Stimulated activated CD4-positive, alpha-beta T cell treated with anti-CD3 and anti-CD28 coated beads, Interleukin-12 subunit alpha, Interleukin-12 subunit beta, amount 100 ng/mL, for 24 hours (primary cell): ENCODE measurements around the gene BCAT1.

Experiments
- DNase-seq, 2 experiments: peaks; one replicate each; pipeline ENCODE4 v3.0.0-alpha.2; 2020; ENCODE audit warnings: low read depth in 2 of 2

The BCAT1 gene

DNA sequence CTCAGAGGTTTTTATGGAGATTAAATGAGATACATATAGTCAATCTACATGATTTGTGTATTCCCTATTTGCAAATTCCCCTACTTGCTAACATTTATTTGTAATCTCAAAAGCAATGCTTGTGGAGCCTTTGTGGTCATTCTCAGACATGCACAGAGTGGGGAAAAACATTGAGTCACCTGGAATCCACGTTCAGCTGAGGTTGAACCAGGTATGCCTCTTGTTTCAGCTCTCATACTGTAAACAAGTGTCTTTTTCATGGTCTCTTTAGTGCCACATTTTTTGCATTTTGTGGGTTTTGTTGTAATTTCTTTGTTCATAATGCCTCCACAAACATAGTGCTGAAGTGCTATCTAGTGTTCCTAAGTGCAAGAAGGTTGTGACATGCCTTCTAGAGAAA, 181.9 kb downstream of the BCAT1 start:
- no peak for DNase-seq

DNA sequence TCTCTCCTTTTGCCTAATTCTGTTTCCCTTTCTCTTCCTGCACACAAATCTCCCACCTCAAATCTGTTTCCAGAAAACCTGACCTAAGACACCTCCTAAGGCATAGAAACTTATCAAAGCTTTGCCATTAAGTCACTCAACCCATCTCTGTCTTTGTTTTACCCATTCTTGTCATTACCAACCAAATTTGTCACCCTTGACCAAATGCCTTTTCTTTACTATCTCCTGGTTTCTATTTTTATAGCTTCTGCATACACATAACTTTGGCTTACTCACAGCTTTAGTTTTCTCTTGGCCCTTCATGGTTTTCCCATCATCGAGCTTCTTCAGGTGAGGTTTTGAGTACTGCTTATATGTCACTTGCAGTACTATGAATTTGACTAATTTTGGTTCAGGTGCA, 184.2 kb downstream of the BCAT1 start:
- DNase-seq, result no peak

DNA sequence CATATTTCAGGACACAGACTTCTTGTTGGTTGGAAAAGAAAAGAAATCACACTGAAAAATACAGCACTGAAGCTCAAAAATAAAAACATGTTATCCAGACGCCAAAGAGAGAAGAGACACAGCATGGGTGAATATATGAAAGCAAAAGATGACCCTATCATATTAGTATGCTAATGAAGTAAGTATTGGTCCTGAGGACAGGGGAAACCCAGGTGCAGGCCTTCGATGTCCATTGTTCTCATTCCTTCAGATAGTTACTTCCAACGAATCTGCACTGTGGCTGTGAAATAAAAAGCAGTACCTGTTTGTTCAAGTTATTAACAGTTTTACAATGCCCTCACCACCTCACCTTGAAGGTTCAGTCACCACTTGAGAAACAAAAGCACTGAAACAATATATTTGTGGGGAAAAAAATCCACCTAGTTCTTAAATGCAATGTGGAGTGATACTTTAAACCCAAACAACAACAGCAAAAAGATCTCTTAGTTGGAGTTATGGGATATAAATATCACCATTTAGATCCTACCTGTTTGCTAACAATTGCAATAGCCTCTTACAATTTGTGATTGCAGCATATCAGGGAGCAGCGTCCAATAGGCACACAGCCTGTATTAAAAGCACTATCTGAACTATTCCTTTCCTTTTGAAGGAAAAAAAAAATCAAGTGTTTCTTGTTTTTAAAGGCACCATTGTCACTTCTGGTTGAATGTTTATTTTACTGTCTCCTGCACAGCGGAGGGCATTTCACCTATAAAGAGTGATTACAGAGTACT, 188.1 kb downstream of the BCAT1 start:
- DNase-seq, result no peak

DNA sequence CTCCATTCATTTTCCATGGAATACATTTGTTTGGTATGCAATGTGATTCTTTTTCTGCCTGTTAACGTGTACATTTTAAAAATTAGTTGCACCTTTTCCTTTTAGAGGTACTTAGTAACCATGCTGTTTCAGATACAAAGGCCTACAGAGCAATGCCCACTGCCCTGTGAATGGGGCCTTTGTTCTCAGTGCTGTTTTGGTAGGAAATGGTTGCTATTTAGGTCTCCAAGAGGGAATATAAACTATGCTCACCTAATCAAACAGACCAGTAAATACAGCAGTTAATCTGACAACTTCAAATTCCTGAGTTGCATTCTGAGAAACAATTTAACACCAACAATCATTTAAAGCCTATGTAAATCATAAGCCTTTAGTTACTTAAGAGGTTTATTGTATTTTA, 188.7 kb downstream of the BCAT1 start:
- no peak for DNase-seq
